HepG2 (cell line): ENCODE results near the gene RPTOR. TPM values are rescaled to one million over a fixed set of nuclear protein-coding genes. Genes with fewer than 3 reads are reported as not detected.

Experiments
- AFF4 ChIP-seq: sonication (generic); formaldehyde crosslinking; IDR thresholded peaks from 2 replicates; pipeline ENCODE4 v1.4.0; 2020; ENCODE audit warnings: missing genetic modification reagents
- ATF7 ChIP-seq, 2 experiments: fragments of 450-650 bp in 1 of 2; sonication (generic) in 1 of 2; formaldehyde crosslinking in 1 of 2; IDR thresholded peaks; 2 replicates each; pipeline versions ENCODE4 v1.4.0 to v1.6.1; 2016 to 2020; ENCODE audit warnings: antibody characterized with exemption in 1 of 2, mild to moderate bottlenecking in 1 of 2, missing genetic modification reagents in 1 of 2
- ATF7-NPFF ChIP-seq: sonication (generic); formaldehyde crosslinking; IDR thresholded peaks from 2 replicates; pipeline ENCODE4 v1.8.1; 2023; ENCODE audit warnings: mild to moderate bottlenecking, low read depth, missing genetic modification reagents, moderate library complexity
- CENPBD1 ChIP-seq: sonication (generic); formaldehyde crosslinking; IDR thresholded peaks from 2 replicates; pipeline ENCODE4 v1.8.0; 2022; ENCODE audit warnings: missing genetic modification reagents, low read depth, mild to moderate bottlenecking, borderline replicate concordance
- CENPT ChIP-seq: sonication (generic); formaldehyde crosslinking; IDR thresholded peaks from 2 replicates; pipeline ENCODE4 v1.8.0; 2022; ENCODE audit warnings: low read depth, mild to moderate bottlenecking, moderate library complexity, missing genetic modification reagents
- DPF2 ChIP-seq: sonication (generic); formaldehyde crosslinking; IDR thresholded peaks from 2 replicates; pipeline ENCODE4 v1.4.0; 2020; ENCODE audit warnings: mild to moderate bottlenecking, low read depth, missing genetic modification reagents, borderline replicate concordance
- DZIP1 ChIP-seq: sonication (generic); formaldehyde crosslinking; IDR thresholded peaks from 2 replicates; pipeline ENCODE4 v1.5.0; 2020; ENCODE audit warnings: mild to moderate bottlenecking, missing genetic modification reagents
- HDAC2 ChIP-seq: sonication (generic); formaldehyde crosslinking; IDR thresholded peaks from 2 replicates; pipeline ENCODE4 v1.4.0; 2020; ENCODE audit warnings: missing genetic modification reagents
- HNF4A ChIP-seq: sonication (generic); formaldehyde crosslinking; IDR thresholded peaks from 2 replicates; pipeline ENCODE4 v1.4.0; 2020; ENCODE audit warnings: missing genetic modification reagents
- MED13 ChIP-seq: sonication (generic); formaldehyde crosslinking; IDR thresholded peaks from 2 replicates; pipeline ENCODE4 v1.5.0; 2020; ENCODE audit warnings: missing genetic modification reagents
- MZF1 ChIP-seq: sonication (generic); formaldehyde crosslinking; IDR thresholded peaks from 2 replicates; pipeline ENCODE4 v1.8.1; 2023; ENCODE audit warnings: mild to moderate bottlenecking, missing genetic modification reagents, borderline replicate concordance
- NR1H2 ChIP-seq: sonication (generic); formaldehyde crosslinking; IDR thresholded peaks from 2 replicates; pipeline ENCODE4 v1.8.1; 2022; ENCODE audit warnings: low read depth, missing genetic modification reagents, borderline replicate concordance
- POLR2A ChIP-seq, 2 experiments: IDR thresholded peaks; 2 replicates each; pipeline ENCODE4 v1.6.1; 2011; ENCODE audit warnings: low read depth in 2 of 2, low read length in 2 of 2, mild to moderate bottlenecking in 1 of 2, moderate library complexity in 1 of 2; ENCODE audit not compliant: insufficient read depth in 1 of 2
- TARDBP ChIP-seq: sonication (generic); formaldehyde crosslinking; IDR thresholded peaks from 2 replicates; pipeline ENCODE4 v1.8.0; 2022; ENCODE audit warnings: mild to moderate bottlenecking, missing genetic modification reagents
- THAP8 ChIP-seq: sonication (generic); formaldehyde crosslinking; IDR thresholded peaks from 2 replicates; pipeline ENCODE4 v1.5.1; 2020; ENCODE audit warnings: missing genetic modification reagents, mild to moderate bottlenecking, borderline replicate concordance
- ZFP36L1 ChIP-seq: sonication (generic); formaldehyde crosslinking; IDR thresholded peaks from 2 replicates; pipeline ENCODE4 v1.8.0; 2022; ENCODE audit warnings: mild to moderate bottlenecking, missing genetic modification reagents, moderate library complexity
- ZMYM2 ChIP-seq: sonication (generic); formaldehyde crosslinking; IDR thresholded peaks from 2 replicates; pipeline ENCODE4 v1.8.0; 2022; ENCODE audit warnings: mild to moderate bottlenecking, missing genetic modification reagents
- ZNF292 ChIP-seq: sonication (generic); formaldehyde crosslinking; IDR thresholded peaks from 2 replicates; pipeline ENCODE4 v1.8.1; 2022; ENCODE audit warnings: mild to moderate bottlenecking, low read depth, missing genetic modification reagents, borderline replicate concordance
- ZNF430 ChIP-seq: sonication (generic); formaldehyde crosslinking; IDR thresholded peaks from 2 replicates; pipeline ENCODE4 v1.9.0; 2021; ENCODE audit warnings: mild to moderate bottlenecking, missing genetic modification reagents
- ZNF782 ChIP-seq: sonication (generic); formaldehyde crosslinking; IDR thresholded peaks from 2 replicates; pipeline ENCODE4 v1.4.0; 2020; ENCODE audit warnings: missing genetic modification reagents, mild to moderate bottlenecking, borderline replicate concordance
- ZNF83 ChIP-seq: sonication (generic); formaldehyde crosslinking; IDR thresholded peaks from 2 replicates; pipeline ENCODE4 v1.4.0; 2020; ENCODE audit warnings: missing genetic modification reagents, mild to moderate bottlenecking, borderline replicate concordance
- ZSCAN22 ChIP-seq: sonication (generic); formaldehyde crosslinking; IDR thresholded peaks from 2 replicates; pipeline ENCODE4 v1.4.0; 2020; ENCODE audit warnings: mild to moderate bottlenecking, missing genetic modification reagents
- polyA plus RNA-seq, 8 experiments: library from polyadenylated mRNA; depleted of rRNA in 3 of 8; stranded (reverse) in 7 of 8; unstranded in 1 of 8; fragments of >200 nt; fragmentation: Illumina TruSeq in 4 of 8; extraction: Trizol in 4 of 8; gene quantifications; 2 replicates each; pipeline versions ENCODE4 v1.2.1 to v1.2.3, GENCODE V29; 2011 to 2016; ENCODE audit warnings: low read depth in 4 of 8, missing spikeins in 1 of 8, mixed read lengths in 1 of 8; ENCODE audit not compliant: insufficient read depth in 1 of 8
- total RNA-seq, 5 experiments: library from RNA; depleted of rRNA; stranded (reverse); fragments of >200 nt; fragmentation: Illumina TruSeq; extraction: Trizol; gene quantifications; 2 replicates each; pipeline ENCODE4 v1.2.3, GENCODE V29; 2016; ENCODE audit warnings: low read depth in 1 of 5

RPTOR gene
- total and polyA plus RNA-seq, 2 of the 13 experiments (the other 11 are each of a cell fraction or from before 2014, with no cell fraction given): 6.6 to 25.3 TPM

GRCh38 chr17:80629298-80630028 lies 84.8 kb downstream of the RPTOR start (continued):
- peak; percentile 70 for TF ChIP-seq ATF7 (IDR thresholded peaks at IDR 0.05)
- no peak for TF ChIP-seq ATF7 (CRISPR knock-in tag; IDR thresholded peaks at IDR 0.05)
- TF ChIP-seq HDAC2: peak; percentile 39; the same call in 1 of the 2 replicates
- no peak for TF ChIP-seq THAP8 (CRISPR knock-in tag)
- peak; percentile 94 for TF ChIP-seq ZMYM2
- TF ChIP-seq TARDBP (CRISPR knock-in tag): 0 out of 2 replicates have a peak, but pooled peaks have one; percentile 15
- TF ChIP-seq ZNF83 (CRISPR knock-in tag): no peak
- TF ChIP-seq DPF2: no peak; the same call in 1 of the 2 replicates
- TF ChIP-seq POLR2A (IDR thresholded peaks at IDR 0.05; ENCODE audit: insufficient read depth in 1 of 2, low read depth in 2 of 2, low read length in 2 of 2): peak in 1 of 2 experiments; percentile 39; a peak in 2 of 4 replicates
- TF ChIP-seq HNF4A (CRISPR knock-in tag): peak; percentile 75
- peak; percentile 73; the same call in 1 of the 2 replicates for TF ChIP-seq ZNF292 (CRISPR knock-in tag)
- TF ChIP-seq AFF4: 0 out of 2 replicates have a peak, but pooled peaks have one; percentile 31
- TF ChIP-seq MED13 (CRISPR knock-in tag): no peak
- no peak; the same call in 1 of the 2 replicates for TF ChIP-seq ZNF782 (CRISPR knock-in tag)
- no peak for TF ChIP-seq MZF1 (CRISPR knock-in tag)
- TF ChIP-seq CENPBD1 (CRISPR knock-in tag): no peak
- no peak for TF ChIP-seq CENPT (CRISPR knock-in tag)
- no peak for TF ChIP-seq NR1H2 (CRISPR knock-in tag)
- TF ChIP-seq ZSCAN22 (CRISPR knock-in tag): no peak
- no peak for TF ChIP-seq DZIP1 (CRISPR knock-in tag)
- TF ChIP-seq ZFP36L1 (CRISPR knock-in tag): 0 out of 2 replicates have a peak, but pooled peaks have one; percentile 17
- TF ChIP-seq ATF7-NPFF: no peak
- TF ChIP-seq ZNF430: peak; percentile 80; the same call in 1 of the 2 replicates
